Ishikawa (cell line): ENCODE measurements around the gene RSPO3.

ENCODE experiments used
- CEBPB ChIP-seq: IDR thresholded peaks from 2 replicates; pipeline ENCODE4 v1.6.1; 2012
- CREB1 ChIP-seq: IDR thresholded peaks from 2 replicates; pipeline ENCODE4 v1.6.1; 2012; ENCODE audit warnings: low read depth
- EGR1 ChIP-seq: IDR thresholded peaks from 2 replicates; pipeline ENCODE4 v1.6.1; 2012
- EP300 ChIP-seq: IDR thresholded peaks from 2 replicates; pipeline ENCODE4 v1.6.1; 2012; ENCODE audit warnings: borderline replicate concordance
- MAX ChIP-seq: IDR thresholded peaks from 2 replicates; pipeline ENCODE4 v1.6.1; 2012
- NFIC ChIP-seq: IDR thresholded peaks from 2 replicates; pipeline ENCODE4 v1.6.1; 2012
- REST ChIP-seq: IDR thresholded peaks from 2 replicates; pipeline ENCODE4 v1.6.1; 2012; ENCODE audit warnings: low read depth, mild to moderate bottlenecking
- TAF1 ChIP-seq: IDR thresholded peaks from 2 replicates; pipeline ENCODE4 v1.6.1; 2012; ENCODE audit warnings: low read depth, mild to moderate bottlenecking
- USF1 ChIP-seq: IDR thresholded peaks from 2 replicates; pipeline ENCODE4 v1.6.1; 2012
- YY1 ChIP-seq: IDR thresholded peaks from 2 replicates; pipeline ENCODE4 v1.6.1; 2012; ENCODE audit warnings: low read depth
- ZBTB7A ChIP-seq: IDR thresholded peaks from 2 replicates; pipeline ENCODE4 v1.6.1; 2012; ENCODE audit warnings: low read depth

- TF ChIP-seq CEBPB: no peak
- no peak for TF ChIP-seq USF1
- no peak for TF ChIP-seq CREB1
- TF ChIP-seq EP300: no peak
- TF ChIP-seq TAF1: no peak
- TF ChIP-seq MAX: no peak
- no peak for TF ChIP-seq NFIC
- TF ChIP-seq ZBTB7A: no peak
- TF ChIP-seq EGR1: no peak
- TF ChIP-seq REST: no peak
- no peak for TF ChIP-seq YY1
Measured at GRCh38 chr6:127107916-127108315, 10.6 kb upstream of the RSPO3 start.
